EH (cell line): ENCODE results near the gene TMEM208.

Source experiments
- DNase-seq: peaks from one replicate; pipeline ENCODE4 v3.0.0-alpha.2; 2015; ENCODE audit warnings: low read depth

TMEM208 gene

GRCh38 chr16:67226804-67227566, at the start of gene TMEM208:
Gene TMEM208 (plus strand): TSS chr16:67227130. CDS start chr16:67227219, 89 bp downstream.
- DNase-seq = peak; percentile 99

GRCh38 chr16:67177743-67178699, 48.9 kb upstream of the TMEM208 start:
- peak; percentile 49 for DNase-seq

- DNase-seq = no peak
These were observed 47.4 kb upstream of the TMEM208 start for GRCh38 chr16:67179421-67180080.

GRCh38 chr16:67180166-67180565, 46.8 kb upstream of the TMEM208 start:
- DNase-seq = no peak

GRCh38 chr16:67181346-67181745, 45.6 kb upstream of the TMEM208 start:
- DNase-seq = peak; percentile 83

GRCh38 chr16:67182288-67182687, 44.6 kb upstream of the TMEM208 start:
- DNase-seq = no peak

- DNase-seq = no peak
These were observed 43.7 kb upstream of the TMEM208 start for GRCh38 chr16:67183284-67183626.

- peak; percentile 99 for DNase-seq
These were observed 43.1 kb upstream of the TMEM208 start, which contains the start of gene MATCAP1 for GRCh38 chr16:67183627-67184452. Gene MATCAP1 (minus strand): TSS chr16:67183963. CDS start chr16:67180610, 3,353 bp downstream.

- DNase-seq = no peak
These were observed 42.4 kb upstream of the TMEM208 start for GRCh38 chr16:67184453-67184994.

- peak; percentile 93 for DNase-seq
These were observed 41.8 kb upstream of the TMEM208 start for GRCh38 chr16:67184995-67185650.

- DNase-seq = no peak
These were observed 41.2 kb upstream of the TMEM208 start for GRCh38 chr16:67185651-67186134.

GRCh38 chr16:67186550-67186950, 40.4 kb upstream of the TMEM208 start:
- DNase-seq = peak; percentile 72

- DNase-seq = no peak
These were observed 39.6 kb upstream of the TMEM208 start for GRCh38 chr16:67187175-67187890.

GRCh38 chr16:67188323-67188722, 38.6 kb upstream of the TMEM208 start:
- no peak for DNase-seq

GRCh38 chr16:67188798-67189197, 38.1 kb upstream of the TMEM208 start:
- no peak for DNase-seq

- DNase-seq = no peak
These were observed 36.9 kb upstream of the TMEM208 start, which contains the start of gene EXOC3L1 for GRCh38 chr16:67190041-67190440. Gene EXOC3L1 (minus strand): TSS chr16:67190136. CDS start chr16:67189676, 460 bp downstream.

GRCh38 chr16:67190448-67191399, 36.2 kb upstream of the TMEM208 start:
- DNase-seq = peak; percentile 52

- DNase-seq = no peak
These were observed 35.4 kb upstream of the TMEM208 start for GRCh38 chr16:67191411-67191994.
